G401.6 (cell line): ENCODE data around the gene PHACTR3.

Experiments
- FAIRE-seq: peaks from 2 replicates; lab custom pipeline; 2012; peaks lifted over from hg19 to GRCh38; lab: Jason Lieb, UNC

Gene PHACTR3

DNA sequence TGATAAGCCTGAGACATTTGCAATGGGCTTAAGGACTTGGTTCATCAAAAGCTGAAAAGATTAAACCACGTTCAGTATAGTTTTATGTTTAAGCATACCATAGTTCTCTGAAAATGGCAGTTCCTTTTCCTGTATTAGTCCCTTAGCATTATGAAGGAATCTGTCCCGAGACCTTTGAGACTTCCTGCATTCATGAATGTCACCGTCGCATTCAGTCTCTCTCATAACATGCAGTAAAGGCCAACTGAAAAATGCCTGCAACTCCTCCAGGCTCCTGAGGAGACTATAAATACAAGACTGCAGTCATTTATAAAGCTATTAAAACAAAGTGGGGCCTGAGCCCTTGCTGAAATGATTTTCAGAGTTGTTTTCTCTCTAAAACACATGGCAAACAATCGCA, 200.0 kb downstream of the PHACTR3 start:
- FAIRE-seq: no peak

DNA sequence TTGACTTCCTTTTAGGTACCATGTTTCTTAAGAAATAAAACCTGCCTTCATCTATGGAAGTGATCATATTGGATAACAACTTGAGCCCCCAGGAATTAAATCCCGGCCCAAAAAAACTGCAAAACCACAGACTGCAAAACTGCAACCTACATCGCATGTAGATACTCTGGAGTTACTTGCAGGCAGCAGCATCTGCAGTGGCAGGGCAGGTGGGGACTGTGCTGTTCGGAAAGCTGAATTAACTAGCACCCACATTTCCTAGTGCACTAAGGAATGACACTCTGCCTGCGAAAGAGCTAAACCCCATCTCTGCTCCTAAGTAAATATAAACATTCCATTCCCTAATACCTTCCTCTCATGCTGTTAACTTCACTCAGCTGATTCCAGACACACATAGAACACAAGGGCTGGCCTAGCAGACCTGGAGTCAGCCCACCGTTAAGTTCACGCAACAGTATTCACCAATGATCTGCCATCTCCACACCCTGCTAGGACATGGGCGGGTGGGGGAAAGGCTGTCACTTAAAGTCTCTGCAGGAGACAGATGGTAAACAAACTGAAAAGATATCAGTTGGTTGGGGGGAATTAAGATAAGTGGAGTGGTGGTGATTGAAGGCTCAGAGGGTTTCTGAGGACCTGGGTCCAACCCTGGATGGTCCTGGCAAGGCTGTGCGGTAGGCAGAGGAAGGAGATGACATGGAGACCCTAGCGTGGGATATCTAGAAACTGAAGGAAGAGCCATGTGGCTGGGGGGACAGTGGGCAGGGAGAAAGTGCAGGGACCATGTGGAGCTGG, 200.7 kb downstream of the PHACTR3 start:
- no peak for FAIRE-seq

DNA sequence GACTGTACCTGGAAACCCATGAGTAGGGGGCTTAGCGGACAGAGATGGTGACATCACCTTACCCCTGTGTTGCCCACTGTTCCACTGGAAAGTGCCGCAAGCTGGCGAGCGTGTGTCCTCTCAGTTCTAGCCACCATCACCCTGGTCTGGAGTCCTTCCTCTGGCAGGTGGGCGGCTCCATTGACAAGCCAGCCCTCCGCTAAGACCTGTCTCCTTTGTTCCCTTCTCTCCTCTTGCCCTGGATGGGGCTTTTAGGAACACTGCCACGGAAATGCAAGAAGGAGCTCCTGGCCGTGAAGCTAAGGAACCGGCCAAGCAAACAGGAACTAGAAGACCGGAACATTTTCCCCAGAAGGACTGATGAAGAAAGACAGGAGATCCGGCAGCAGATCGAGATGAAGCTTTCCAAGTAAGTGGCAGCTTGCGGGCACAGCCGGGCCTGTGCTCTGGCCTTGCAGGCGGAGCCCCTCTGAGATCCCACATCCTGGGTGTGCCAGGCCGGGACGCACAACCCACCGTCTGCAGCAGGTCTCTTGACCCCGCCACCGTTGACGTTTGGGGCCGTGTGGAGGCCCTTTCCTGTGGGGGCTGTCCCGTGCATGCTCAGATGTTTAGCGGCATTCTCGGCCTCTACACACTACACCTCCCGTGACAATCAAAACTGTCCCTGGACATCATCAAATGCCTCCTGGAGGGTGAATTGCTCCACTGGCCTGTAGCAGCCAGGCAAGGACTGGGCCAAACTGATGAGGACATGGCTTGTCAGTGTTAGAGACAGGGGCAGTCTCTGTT, 201.6 kb downstream of the PHACTR3 start:
- no peak for FAIRE-seq

DNA sequence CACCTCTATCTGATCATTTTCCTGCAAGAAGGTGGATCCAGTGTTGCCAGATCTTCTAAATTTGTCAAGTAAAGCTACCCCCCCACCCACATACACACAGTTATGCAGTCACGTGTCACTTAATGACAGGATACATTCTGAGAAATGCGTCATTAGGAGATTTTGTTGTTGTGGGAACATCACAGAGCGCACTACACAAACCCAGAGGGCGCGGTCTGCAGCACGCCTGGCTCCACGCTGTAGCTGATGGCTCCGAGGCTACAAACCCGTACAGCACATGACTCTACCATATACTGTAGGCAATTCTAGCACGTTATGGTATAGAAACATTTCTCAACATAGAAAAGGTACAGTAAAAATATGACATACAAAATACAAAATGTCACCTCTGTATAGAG, 202.2 kb downstream of the PHACTR3 start:
- FAIRE-seq: no peak

DNA sequence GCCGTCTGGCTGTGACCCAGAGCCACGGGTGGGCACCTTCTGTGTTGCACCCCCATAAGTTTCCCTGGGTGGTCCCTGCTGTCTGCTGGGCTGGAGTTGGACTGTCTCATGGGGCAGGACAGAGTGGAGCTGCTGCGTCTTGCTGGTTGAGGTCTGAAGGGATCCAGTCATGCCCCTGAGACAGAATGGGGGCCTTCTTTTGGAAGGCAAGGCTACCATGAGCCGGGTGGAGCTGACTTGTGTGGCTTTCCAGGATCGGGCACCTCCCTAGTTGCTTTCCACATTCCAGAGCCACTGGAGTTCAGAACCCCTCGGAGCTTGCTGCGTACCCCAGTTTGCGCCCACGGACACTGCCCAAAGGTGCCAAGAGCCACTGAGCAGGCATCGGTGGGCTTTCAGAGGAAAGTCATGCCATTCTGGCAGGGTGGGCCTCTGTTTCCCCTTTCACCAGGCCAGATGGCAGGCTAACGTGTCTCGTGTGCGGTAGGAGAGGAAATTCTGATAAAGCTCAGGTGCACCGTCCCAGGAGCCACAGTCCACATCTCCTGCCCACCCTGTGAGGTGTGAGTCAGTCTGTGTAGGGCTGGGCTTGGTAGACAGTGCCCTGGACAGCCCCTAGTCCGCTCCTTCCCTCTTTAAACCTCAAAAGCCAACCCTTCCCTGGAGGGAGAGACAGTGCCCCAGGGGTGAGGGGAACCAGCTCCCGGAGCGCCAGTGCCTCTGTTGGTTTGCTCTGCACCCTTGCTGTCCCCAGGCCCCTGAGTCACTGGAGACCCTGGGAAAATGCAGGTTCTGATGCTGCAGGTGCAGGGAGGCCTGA, 203.8 kb downstream of the PHACTR3 start:
- no peak for FAIRE-seq

DNA sequence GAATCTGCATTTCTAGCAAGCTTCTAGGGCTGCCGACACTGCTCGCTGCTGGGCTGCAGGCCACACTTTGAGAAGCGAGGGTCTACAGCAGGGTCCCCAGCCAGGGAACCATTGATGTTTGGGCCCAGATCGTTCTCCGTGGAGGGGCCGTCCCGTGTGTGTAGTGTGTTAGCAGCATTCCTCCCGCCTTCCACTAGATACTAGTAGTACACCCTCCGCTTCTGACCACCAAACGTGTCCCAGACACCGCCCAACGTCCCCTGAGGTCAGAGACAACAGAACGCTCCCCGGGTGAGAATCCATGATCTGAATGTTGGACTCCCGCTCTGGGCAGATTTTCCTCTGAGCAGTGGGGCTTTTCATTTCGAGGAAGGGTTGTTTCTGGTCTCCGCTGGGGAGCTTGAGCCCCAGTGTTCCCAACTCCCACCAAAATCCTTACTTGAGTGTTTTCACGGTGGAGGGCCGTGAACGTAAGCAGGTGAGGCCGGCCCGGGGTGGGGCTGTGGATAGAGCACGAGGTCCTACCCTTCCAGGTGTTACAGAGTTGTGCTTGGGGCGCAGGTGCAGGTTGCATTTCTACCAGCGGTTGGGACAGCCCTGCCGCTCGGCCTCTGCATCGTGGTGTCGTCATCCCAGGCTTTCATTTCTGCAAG, 204.5 kb downstream of the PHACTR3 start:
- no peak for FAIRE-seq

DNA sequence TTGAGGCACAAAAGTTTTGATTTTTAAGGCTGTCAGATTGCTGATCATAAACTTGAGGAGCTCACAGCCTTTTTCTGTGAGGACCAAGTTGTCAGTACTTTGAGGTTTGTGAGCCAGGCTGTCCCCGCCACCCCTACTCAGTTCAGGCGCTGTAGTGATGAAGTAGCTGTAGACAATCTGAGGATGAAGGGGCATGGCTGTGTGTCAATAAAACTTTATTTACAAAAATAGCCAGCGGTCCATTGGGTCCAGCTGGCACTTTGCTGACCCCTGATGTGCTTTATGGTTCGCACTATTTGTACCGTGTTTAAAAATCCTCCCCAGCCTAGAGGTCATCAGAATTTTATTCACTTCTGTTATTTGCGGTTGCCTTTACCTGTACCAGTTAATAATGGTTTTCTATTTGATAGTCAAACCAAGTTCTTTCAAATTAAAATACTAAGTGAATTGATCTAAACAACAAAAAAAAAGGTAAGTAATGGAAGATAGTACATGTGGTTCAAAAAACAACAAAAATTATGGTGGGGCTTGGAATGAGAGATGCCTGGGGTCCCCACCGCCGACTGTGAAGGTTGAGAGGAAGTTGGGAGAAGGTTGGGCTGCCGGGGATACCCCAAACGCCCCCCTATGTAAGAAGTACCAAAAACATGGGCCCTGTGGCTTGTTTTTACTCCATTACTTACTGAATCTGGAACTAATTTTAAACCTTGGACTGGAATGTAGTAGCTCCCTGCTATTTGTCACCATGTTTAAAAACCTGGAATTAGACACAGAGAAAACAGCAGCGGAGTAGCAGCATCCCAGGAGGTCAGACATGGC, 205.5 kb downstream of the PHACTR3 start:
- FAIRE-seq: no peak

DNA sequence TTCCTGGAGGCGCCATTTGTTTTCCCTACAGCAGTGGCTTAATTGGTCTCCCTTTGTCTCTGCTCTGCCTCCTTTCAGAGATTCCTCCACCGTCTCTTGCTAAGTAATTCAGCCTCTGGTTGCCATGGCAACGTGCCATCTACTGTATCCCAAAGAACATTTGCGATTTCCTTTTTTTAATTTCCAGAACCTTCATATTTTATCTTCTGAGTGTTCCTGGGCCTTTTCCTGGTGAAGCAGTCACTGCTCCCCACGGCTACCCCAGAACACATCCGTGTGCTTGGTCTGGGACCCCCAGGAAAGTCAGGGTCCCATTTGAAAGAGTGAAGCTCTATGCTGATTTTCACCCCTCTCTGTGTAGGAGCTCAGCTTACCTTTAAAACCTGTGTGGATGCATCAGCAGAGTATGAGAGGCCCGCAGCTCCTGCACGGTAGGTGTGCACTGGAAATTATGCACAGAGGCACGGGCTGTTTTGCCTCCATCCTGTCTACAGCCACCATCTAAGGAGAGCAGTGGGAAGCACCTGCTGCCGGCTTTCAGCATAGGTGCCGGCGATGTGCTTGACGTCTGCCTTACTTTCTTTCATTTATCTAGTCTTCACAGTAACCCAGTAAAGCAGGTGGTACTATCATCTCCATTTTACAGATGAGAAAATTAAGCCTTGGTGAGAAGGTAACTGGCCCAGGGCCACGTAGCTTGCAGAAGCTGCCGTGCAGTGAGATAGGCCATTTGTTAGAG, 206.3 kb downstream of the PHACTR3 start:
- no peak for FAIRE-seq

DNA sequence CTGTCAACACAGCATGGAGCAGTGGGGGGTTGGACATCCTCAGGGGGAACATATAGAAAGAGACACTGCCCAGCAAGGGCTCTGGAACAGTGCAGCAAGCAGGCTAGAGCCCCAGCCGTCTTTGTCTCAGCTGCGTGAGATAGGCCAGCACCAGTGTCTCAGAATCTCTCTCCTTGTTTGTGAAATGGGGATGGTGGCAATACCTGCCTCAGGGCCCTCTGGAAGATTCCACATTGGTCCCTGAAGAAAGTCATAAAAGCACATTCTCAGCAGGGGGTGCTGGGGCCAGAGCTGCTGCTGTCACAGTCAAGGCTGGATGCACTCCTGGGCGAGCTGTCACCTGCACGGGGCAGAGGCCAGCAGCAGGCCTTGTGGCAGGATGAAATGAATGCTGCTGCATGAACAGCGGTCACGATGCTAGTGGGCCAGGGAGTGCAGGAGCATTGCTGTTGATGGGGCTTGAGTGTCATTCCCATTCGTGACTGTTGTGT, 207.4 kb downstream of the PHACTR3 start:
- FAIRE-seq: no peak

DNA sequence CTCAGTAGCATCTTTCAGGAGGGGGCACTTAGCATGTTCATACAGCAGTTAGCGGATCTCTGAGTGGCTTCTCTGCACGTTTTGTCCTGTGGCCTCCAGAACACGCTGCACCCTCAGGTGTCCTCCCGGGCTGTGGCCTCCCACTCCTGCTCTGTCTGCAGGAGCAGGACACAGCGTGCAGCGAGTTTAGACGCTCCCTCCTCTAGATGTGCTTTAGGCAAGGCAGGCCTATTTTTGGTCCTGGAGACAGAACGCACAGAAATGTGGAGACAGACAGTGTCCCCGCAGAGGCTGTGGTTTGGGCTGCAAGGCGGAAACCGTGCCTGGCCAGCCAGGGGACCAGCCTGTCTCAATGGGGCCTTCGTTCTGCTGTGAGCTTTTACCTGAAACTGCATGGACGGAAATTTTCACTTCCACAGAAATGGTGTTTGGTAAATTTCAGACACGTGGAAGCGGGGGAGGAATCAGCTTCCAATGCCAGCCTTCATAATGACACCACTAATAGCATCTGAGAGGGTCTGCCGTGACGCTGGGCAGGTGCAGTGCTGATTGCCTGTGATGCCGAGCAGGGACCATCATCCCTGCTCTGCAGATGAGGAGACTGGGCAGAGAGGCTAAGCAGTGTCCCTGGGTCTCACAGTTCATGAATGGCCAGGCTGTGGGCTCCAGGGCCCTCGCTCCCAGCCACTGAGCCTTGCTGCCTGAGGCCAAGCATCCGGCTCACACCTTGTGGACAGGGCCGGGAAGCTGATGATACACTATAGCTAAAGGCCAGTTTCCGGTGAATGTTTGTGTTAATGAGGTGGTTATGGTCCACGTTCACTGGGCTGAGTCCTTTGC, 208.2 kb downstream of the PHACTR3 start:
- no peak for FAIRE-seq

DNA sequence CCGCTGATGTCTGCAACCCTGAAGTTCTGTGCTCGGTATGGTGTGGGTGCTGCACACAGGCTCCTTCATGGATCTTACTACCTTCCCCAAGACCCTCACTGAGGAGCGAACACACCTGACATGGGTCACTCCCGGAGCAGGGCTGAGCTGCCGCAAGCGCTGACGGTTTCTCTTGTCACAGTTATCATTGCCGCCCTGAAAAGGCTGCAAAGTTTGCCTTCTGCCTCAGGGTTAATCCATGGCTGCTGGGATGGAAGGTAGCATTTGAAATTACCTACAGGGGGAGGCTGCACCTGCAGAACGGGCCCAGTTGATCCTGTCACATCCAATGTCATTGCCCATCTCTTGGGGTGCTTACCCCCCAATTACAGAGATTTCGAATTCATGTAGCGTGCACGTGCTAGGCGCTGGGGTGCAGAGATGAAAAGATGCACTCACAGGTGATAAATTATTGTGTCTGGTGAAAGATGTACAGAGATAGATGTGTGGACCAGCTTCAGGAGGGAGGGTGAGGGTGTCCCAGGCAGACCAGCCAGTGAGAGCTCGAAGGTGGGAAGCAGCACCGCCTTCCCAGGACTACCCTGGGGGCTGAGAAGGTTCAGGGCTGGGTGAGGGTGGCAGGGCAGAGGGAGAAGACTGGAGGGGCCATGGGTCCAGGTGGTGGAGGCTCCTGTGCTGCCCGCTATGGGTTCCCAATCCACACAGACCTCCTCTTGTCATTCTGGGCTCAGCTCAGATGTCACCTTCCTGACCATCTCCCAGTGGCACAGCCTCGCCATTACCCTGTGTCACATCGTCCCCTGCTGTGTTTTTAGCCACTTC, 209.0 kb downstream of the PHACTR3 start:
- no peak for FAIRE-seq

DNA sequence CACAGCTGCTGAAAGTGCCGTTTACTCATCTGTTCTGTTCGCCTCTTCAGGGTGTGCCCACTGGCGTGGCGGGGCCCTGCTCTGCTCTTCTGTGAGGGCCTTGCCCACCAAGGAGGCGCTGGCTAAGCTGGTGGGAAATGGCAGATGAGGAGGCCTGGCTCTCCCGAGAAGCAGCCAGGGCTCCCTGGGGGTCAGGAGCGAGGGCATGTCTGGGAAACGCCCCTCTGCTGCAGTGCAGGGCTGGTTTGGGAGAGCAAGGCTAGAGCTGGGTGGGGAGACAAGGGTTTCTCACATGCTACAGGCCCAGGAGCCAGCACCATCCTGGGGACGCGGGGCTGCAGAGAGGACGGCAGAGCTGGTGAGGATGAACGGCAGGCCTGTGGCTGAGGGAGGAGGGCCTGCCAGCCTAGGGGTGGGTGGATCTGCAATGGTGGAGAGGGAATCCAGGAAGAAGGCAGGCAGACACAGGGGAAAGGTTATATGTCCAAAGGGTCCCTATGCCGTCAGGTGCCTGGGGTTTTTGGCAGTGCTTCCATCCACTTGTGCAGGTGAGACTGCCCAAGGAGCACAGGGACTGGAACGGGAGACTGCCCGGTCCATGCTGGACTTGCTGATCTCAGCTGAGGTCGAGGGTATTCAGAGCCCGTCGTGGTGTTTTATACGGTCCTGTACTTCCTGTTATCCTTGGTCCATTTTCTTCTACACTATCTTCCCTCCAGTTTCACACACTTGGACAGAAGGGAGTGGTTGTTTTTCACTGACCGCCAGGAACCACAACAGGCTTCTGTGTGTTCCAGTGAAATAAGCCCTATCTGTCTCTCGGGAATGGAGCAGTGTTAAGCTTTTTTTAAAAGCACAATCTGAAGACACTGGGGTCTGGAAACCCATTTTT, 209.9 kb downstream of the PHACTR3 start:
- FAIRE-seq: no peak

DNA sequence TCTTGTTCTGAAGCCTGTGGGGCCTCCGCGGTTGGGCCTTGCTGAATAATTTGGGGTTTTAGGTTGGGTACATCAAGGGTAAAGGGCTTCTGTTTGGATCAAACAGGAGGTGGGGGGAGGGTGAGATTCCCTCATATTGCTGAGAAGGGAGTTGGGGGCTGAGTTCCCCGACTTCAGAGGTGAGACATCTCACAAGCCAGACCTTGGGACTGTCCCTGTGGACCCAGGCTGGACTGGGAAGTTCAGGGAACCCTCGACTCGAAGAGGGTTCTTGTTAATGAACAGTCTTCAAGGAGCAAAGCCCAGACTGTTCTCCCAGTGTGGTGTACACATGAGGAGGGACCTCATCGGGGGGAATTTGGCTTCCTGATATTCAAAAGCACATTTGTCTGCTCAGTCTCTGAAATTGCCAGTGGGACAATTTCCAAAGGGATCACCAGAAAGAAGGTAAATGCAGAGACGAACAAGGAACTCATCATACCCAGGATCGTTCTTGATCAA, 210.6 kb downstream of the PHACTR3 start:
- FAIRE-seq: no peak

DNA sequence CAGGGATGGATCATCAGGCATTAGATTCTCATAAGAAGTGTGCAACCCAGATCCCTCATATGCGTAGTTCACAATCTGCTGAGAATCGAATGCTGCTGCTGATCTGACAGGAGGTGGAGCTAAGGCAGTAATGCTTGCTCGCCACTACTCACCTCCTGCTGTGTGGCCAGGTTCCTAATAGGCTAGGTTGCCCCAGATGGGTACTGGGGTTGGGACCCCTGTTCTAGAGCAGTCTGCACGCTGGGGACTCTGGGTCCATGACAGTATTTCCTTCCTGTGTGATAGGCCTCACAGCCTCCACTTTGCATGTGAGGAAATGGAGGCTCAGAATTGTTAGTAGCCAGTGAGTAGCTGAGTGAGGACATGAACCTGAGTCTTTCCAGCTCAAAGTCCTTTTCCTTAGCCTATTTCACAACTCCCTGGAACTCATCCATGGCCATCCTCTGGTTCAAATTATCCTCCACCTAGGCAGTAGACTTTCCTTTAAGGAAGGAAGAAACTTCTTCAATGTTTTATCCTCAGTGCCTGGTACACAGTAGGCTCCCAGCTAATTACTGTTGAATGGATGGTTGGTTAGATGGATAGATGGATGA, 211.9 kb downstream of the PHACTR3 start:
- no peak for FAIRE-seq

DNA sequence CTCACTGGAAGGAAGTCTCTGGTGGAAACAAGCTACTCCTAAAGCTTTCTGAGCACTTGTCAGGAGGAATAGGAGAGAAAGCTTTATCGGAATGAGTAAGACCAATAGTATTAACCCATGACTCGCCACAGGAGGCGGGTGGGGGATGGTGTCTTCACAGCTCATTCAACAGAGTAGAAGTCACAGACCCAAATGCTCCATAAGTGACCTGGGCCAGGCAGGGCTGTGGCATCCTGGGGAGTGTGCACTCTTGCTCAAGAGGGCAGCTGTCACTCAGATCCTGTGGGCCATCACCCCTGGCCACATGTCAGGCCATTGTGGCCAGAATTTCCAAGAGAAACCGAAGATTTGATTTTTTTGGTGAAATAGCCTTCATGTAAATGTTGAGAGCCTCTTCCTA, 213.1 kb downstream of the PHACTR3 start:
- no peak for FAIRE-seq

DNA sequence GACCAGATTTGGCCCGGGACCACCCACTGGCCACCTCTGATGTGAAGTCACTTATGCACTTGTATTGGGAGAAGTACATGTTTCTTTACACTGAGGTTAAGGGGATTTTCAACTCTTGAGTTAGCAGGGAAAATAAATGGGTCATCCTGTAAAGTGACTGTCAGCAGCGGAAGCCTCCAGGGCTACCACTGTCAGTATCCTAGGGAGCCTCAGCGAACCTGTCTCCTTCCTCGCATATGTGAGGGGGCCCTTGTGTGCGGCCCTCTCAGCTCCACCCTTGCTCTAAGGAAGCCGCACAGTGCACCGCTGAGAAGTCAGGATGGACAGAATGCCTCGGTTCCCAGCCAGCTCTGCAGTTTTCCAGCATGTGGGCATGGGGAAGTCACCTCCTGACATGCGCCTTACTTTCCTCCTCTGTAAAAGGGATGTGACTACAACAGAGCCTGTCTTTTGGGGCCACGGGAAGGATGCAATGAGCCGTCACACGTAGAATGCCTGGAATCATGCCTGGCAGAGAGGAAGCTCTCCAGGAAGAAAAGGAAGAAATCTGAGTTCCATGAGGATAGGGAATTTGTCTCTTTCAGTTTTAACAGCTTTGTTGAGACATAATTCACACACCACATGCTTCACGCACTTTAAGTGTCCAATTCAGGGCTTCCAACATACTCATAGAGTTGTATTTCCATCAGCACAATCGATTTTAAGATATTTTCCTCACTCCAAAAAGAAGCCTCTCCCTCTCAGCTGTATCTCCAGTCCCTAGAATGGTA, 213.7 kb downstream of the PHACTR3 start:
- no peak for FAIRE-seq
